CD8-positive, alpha-beta memory T cell (primary cell): ENCODE data around the gene PLGLB1. TPM values are rescaled to one million over a fixed set of nuclear protein-coding genes. Genes with fewer than 3 reads are reported as not detected.

Source experiments
- polyA plus RNA-seq: library from polyadenylated mRNA; unstranded; fragments of 300-500 nt; fragmentation: Illumina TruSeq; gene quantifications from one replicate; pipeline ENCODE4 v1.2.3, GENCODE V29; 2021
- total RNA-seq, 2 experiments: library from RNA; stranded (reverse); gene quantifications; one replicate each; pipeline ENCODE4 v1.2.3, GENCODE V29; 2021

Gene PLGLB1
- total and polyA plus RNA-seq, 3 experiments from 2014 or later = 1.9 to 4.4 (median 3.2) TPM

Other genes with a start within 250 kb of the PLGLB1 start
- gene CD8A, start 230.9 kb downstream of the PLGLB1 start, total RNA-seq = 100 to 1,000 TPM; 359 to 363 TPM
- gene CD8A, start 230.9 kb downstream of the PLGLB1 start, polyA plus RNA-seq = 924 TPM
- 100 to 1,000 TPM; 259 to 273 TPM for gene CD8B, start 160.0 kb downstream of the PLGLB1 start, total RNA-seq
- gene CD8B, start 160.0 kb downstream of the PLGLB1 start, polyA plus RNA-seq = 908 TPM
- 1 to 10 TPM in 1 of 2 experiments, under 1 TPM in 1; 0.92 to 2.2 TPM for gene RGPD1, start 79.7 kb downstream of the PLGLB1 start, total RNA-seq
- gene RGPD1, start 79.7 kb downstream of the PLGLB1 start, polyA plus RNA-seq = 2.1 TPM